Measurements from ENCODE around the gene PEBP1. TPM values are rescaled to one million over a fixed set of nuclear protein-coding genes. Genes with fewer than 3 reads are reported as not detected.

Gene PEBP1
- total RNA-seq: 100 to 1,000 TPM; 122 to 212 (median 189) TPM
- long read RNA-seq, donor 1, transcript PEBP1-201 (4 exons, 1,697 nt): major isoform, 465 of 474 reads
- long read RNA-seq, donor 1, partial matches to known transcripts: 9 of 474 reads
- long read RNA-seq, donor 1, other reads (novel, unspliced or antisense): 0 of 474 reads
- long read RNA-seq, donor 2, transcript PEBP1-201 (4 exons, 1,697 nt): major isoform, 262 of 271 reads
- long read RNA-seq, donor 2, partial matches to known transcripts: 4 of 271 reads
- long read RNA-seq, donor 2, other reads (novel, unspliced or antisense): 5 of 271 reads

DNA sequence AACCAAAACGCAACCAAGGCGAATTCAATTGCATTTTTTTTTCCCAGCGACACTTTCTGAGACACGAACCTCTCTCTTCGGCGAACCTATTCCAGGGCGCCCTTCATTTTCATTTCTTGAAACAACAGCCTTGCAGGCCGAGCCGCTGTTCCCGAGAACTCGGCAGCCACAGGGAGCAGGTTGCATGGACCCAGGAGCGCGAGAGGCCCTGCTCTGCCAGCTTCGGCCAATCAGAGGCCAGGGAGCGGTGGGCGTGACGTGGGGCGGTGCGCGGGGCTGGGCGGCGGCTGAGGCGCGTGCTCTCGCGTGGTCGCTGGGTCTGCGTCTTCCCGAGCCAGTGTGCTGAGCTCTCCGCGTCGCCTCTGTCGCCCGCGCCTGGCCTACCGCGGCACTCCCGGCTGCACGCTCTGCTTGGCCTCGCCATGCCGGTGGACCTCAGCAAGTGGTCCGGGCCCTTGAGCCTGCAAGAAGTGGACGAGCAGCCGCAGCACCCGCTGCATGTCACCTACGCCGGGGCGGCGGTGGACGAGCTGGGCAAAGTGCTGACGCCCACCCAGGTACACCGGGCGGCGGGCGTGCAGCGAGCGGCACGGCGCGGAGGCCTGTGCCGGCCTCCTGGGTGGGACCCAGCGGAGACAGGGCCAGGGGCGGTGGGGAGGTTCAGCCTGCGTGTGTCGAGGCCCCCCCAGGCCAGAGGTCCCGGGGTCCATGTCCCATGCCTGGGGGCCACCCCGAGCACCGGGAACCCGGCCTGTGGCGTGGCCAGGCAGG is at the start of gene PEBP1:
PEBP1 (plus strand) TSS at position 337 of the 771 bp plus-strand sequence; CDS start at position 423, 86 bp downstream.
- peak; percentile 99 for ATAC-seq
- Histone ChIP-seq H3K4me1 (ENCODE audit: low read depth) (peaks cover 14% of the 10 kb centered on the region), H3K36me3 (ENCODE audit: low read depth) (peaks cover 2% of the 10 kb centered on the region), H3K9me3 (no peaks in the 10 kb centered on the region), H3K4me3 (peak within 1 kb of the TSS; percentile 67)
- TF ChIP-seq, protein P1, sequence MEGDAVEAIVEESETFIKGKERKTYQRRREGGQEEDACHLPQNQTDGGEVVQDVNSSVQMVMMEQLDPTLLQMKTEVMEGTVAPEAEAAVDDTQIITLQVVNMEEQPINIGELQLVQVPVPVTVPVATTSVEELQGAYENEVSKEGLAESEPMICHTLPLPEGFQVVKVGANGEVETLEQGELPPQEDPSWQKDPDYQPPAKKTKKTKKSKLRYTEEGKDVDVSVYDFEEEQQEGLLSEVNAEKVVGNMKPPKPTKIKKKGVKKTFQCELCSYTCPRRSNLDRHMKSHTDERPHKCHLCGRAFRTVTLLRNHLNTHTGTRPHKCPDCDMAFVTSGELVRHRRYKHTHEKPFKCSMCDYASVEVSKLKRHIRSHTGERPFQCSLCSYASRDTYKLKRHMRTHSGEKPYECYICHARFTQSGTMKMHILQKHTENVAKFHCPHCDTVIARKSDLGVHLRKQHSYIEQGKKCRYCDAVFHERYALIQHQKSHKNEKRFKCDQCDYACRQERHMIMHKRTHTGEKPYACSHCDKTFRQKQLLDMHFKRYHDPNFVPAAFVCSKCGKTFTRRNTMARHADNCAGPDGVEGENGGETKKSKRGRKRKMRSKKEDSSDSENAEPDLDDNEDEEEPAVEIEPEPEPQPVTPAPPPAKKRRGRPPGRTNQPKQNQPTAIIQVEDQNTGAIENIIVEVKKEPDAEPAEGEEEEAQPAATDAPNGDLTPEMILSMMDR (IDR thresholded peaks at IDR 0.05): no peak
- peak; percentile 96 to 98 (median 97) for DNase-seq
- intact Hi-C loops (cut with DNase I, micrococcal nuclease): no loop called here

GRCh38 chr12:118089782-118090181 is 46.1 kb upstream of the PEBP1 start:
- H3K4me3 ChIP-seq: no peak overlapping the region
- intact Hi-C loops (cut with DNase I, micrococcal nuclease): no loop called here
- TF ChIP-seq, protein P1 (IDR thresholded peaks at IDR 0.05): no peak
- no peaks in the 10 kb centered on the region for H3K36me3 ChIP-seq (ENCODE audit: low read depth)
- H3K4me1 ChIP-seq (ENCODE audit: low read depth): no peaks in the 10 kb centered on the region
- ATAC-seq (peak; percentile 33), DNase-seq (peak in 2 of 3 donors; percentile 35 to 38)
- no peaks in the 10 kb centered on the region for H3K9me3 ChIP-seq

DNA sequence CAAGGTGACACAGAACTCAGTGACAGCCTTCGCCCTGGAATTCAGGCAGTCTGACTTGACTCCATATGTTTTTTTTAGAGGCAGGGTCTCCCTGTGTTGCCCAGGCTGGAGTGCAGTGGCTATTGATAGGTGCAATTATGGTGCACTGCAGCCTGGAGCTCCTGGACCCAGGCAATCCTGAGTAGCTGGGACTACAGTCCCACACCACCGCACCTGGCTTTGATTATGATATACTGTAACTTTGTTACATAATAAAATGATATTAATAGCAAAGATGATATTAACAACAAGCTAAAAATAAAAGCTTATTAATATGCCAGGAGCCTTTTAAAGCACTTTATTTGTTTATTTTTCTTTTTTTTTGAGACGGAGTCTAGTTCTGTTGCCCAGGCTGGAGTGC is 41.9 kb upstream of the PEBP1 start:
- DNase-seq (no peak), ATAC-seq (no peak)
- Histone ChIP-seq H3K36me3 (ENCODE audit: low read depth) (no peaks in the 10 kb centered on the region), H3K4me1 (ENCODE audit: low read depth) (peaks cover 8% of the 10 kb centered on the region), H3K9me3 (no peaks in the 10 kb centered on the region), H3K4me3 (no peak overlapping the region)
- intact Hi-C loops (cut with DNase I, micrococcal nuclease): no loop called here
- TF ChIP-seq, protein P1 (IDR thresholded peaks at IDR 0.05): no peak

DNA sequence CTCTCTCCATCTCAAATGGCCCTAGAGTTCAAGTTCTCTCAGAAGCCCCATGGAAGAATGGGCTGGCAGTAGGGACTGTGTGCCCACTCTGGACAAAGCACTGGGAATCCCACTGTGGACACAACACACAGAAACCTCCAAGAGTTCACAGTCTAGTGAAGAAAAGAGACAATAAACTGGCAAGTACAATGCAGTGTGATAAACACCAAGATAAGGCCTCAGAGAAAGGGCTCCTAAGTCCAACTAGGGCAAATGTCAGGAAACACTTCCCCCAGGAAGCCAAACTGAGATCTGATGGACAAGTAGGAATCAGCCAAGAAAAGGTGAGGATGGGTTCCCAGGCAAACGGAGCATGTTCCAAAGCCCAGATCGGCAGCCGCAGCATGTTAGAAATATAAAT is 37.5 kb upstream of the PEBP1 start:
- peak; percentile 79 for ATAC-seq
- DNase-seq: peak in 2 of 3 donors; percentile 46 to 64
- Histone ChIP-seq H3K36me3 (ENCODE audit: low read depth) (no peaks in the 10 kb centered on the region), H3K9me3 (no peaks in the 10 kb centered on the region), H3K4me3 (no peak overlapping the region), H3K4me1 (ENCODE audit: low read depth) (peaks cover 28% of the 10 kb centered on the region)
- intact Hi-C loops (cut with DNase I, micrococcal nuclease): no loop called here
- TF ChIP-seq, protein P1 (IDR thresholded peaks at IDR 0.05): no peak

GRCh38 chr12:118098911-118099671 is 36.8 kb upstream of the PEBP1 start:
- Histone ChIP-seq H3K36me3 (ENCODE audit: low read depth) (no peaks in the 10 kb centered on the region), H3K4me1 (ENCODE audit: low read depth) (peaks cover 28% of the 10 kb centered on the region), H3K4me3 (no peak overlapping the region), H3K9me3 (no peaks in the 10 kb centered on the region)
- TF ChIP-seq, protein P1 (IDR thresholded peaks at IDR 0.05): no peak
- DNase-seq (peak in 2 of 3 donors; percentile 53 to 70), ATAC-seq (peak; percentile 37)
- intact Hi-C loops (cut with DNase I, micrococcal nuclease): no loop called here

Measured in mucosa of descending colon (tissue), 3 donors.